MM.1S (cell line): ENCODE data around the gene BSG.

ENCODE experiments used
- DNase-seq: peaks from one replicate; pipeline ENCODE4 v3.0.0-alpha.2; 2015
- H2AFZ ChIP-seq: fragments of 300-600 bp; sonication (generic); 2 replicates; pipeline ENCODE4 v1.6.0; 2016; ENCODE audit warnings: antibody characterized with exemption, low read length
- H3F3A ChIP-seq: fragments of 300-600 bp; sonication (generic); 2 replicates; pipeline ENCODE4 v1.6.1; 2016; ENCODE audit warnings: mild to moderate bottlenecking, antibody characterized with exemption, low read length, moderate library complexity, mixed read lengths; ENCODE audit not compliant: insufficient read depth
- H3K27ac ChIP-seq: fragments of 300-600 bp; sonication (generic); 2 replicates; pipeline ENCODE4 v1.5.1; 2016; ENCODE audit warnings: mild to moderate bottlenecking, low read length
- H3K27me3 ChIP-seq: fragments of 300-600 bp; sonication (generic); replicated peaks from 2 replicates; pipeline ENCODE4 v1.6.0; 2016; ENCODE audit warnings: low read length; ENCODE audit not compliant: insufficient read depth
- H3K36me3 ChIP-seq: fragments of 300-600 bp; sonication (generic); replicated peaks from 2 replicates; pipeline ENCODE4 v1.6.1; 2016; ENCODE audit warnings: mild to moderate bottlenecking, low read length, mixed read lengths; ENCODE audit not compliant: insufficient read depth
- H3K4me1 ChIP-seq: fragments of 300-600 bp; sonication (generic); 2 replicates; pipeline ENCODE4 v1.6.1; 2016; ENCODE audit warnings: low read length, mixed read lengths
- H3K4me2 ChIP-seq: fragments of 300-600 bp; sonication (generic); 2 replicates; pipeline ENCODE4 v1.6.0; 2016; ENCODE audit warnings: low read depth, low read length
- H3K4me3 ChIP-seq: fragments of 300-600 bp; sonication (generic); 2 replicates; pipeline ENCODE4 v1.5.1; 2016; ENCODE audit warnings: low read length, mixed read lengths
- H3K79me2 ChIP-seq: fragments of 300-600 bp; sonication (generic); 2 replicates; pipeline ENCODE4 v1.6.1; 2016; ENCODE audit warnings: mixed run types, low read length, mixed read lengths
- H3K9ac ChIP-seq: fragments of 300-600 bp; sonication (generic); 2 replicates; pipeline ENCODE4 v1.6.1; 2016; ENCODE audit warnings: low read length, mixed read lengths
- H3K9me2 ChIP-seq: fragments of 300-600 bp; sonication (generic); replicated peaks from 2 replicates; pipeline ENCODE4 v1.6.1; 2016; ENCODE audit warnings: mild to moderate bottlenecking, low read length, mixed read lengths; ENCODE audit not compliant: insufficient read depth
- H3K9me3 ChIP-seq: fragments of 300-600 bp; sonication (generic); replicated peaks from 2 replicates; pipeline ENCODE4 v1.6.1; 2016; ENCODE audit warnings: mild to moderate bottlenecking, low read length, mixed read lengths; ENCODE audit not compliant: insufficient read depth
- H4K20me1 ChIP-seq: fragments of 300-600 bp; sonication (generic); 2 replicates; pipeline ENCODE4 v1.6.1; 2016; ENCODE audit warnings: mild to moderate bottlenecking, low read length, moderate library complexity, mixed read lengths; ENCODE audit not compliant: insufficient read depth
- EZH2 ChIP-seq: fragments of 300-600 bp; sonication (generic); optimal IDR thresholded peaks from 2 replicates; pipeline ENCODE3; 2017; ENCODE audit warnings: low read depth, mild to moderate bottlenecking, antibody characterized with exemption, low read length, mixed read lengths
- EZH2phosphoT487 ChIP-seq: fragments of 300-600 bp; sonication (generic); IDR thresholded peaks from 2 replicates; pipeline ENCODE4 v1.6.1; 2018; ENCODE audit warnings: antibody characterized with exemption, low read length
- TF ChIP-seq, protein P1 (sequence below): fragments of 300-600 bp; sonication (generic); IDR thresholded peaks from 2 replicates; pipeline ENCODE4 v1.5.1; 2016; ENCODE audit warnings: antibody characterized with exemption, low read length, mixed read lengths

BSG gene

GRCh38 chr19:555474-555808 lies 17.0 kb upstream of the BSG start:
- H3K9ac ChIP-seq, result no peak overlapping the region
- no peaks in the 10 kb centered on the region for H3K9me3 ChIP-seq
- no peak overlapping the region for H3K4me2 ChIP-seq
- H3K4me1 ChIP-seq, result no peaks in the 10 kb centered on the region
- H3F3A ChIP-seq, result no peaks in the 10 kb centered on the region
- no peaks in the 10 kb centered on the region for H3K9me2 ChIP-seq
- no peak for DNase-seq
- TF ChIP-seq EZH2 (no peak), EZH2phosphoT487 (no peak)
- TF ChIP-seq, protein P1, sequence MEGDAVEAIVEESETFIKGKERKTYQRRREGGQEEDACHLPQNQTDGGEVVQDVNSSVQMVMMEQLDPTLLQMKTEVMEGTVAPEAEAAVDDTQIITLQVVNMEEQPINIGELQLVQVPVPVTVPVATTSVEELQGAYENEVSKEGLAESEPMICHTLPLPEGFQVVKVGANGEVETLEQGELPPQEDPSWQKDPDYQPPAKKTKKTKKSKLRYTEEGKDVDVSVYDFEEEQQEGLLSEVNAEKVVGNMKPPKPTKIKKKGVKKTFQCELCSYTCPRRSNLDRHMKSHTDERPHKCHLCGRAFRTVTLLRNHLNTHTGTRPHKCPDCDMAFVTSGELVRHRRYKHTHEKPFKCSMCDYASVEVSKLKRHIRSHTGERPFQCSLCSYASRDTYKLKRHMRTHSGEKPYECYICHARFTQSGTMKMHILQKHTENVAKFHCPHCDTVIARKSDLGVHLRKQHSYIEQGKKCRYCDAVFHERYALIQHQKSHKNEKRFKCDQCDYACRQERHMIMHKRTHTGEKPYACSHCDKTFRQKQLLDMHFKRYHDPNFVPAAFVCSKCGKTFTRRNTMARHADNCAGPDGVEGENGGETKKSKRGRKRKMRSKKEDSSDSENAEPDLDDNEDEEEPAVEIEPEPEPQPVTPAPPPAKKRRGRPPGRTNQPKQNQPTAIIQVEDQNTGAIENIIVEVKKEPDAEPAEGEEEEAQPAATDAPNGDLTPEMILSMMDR, result no peak
- H3K79me2 ChIP-seq, result no peaks in the 10 kb centered on the region
- H3K36me3 ChIP-seq, result no peaks in the 10 kb centered on the region
- no peaks in the 10 kb centered on the region; the same call in 1 of the 2 replicates for H4K20me1 ChIP-seq
- H2AFZ ChIP-seq, result no peak overlapping the region
- no peak overlapping the region for H3K27ac ChIP-seq
- H3K4me3 ChIP-seq, result no peak overlapping the region
- H3K27me3 ChIP-seq, result peaks cover 67% of the 10 kb centered on the region

DNA sequence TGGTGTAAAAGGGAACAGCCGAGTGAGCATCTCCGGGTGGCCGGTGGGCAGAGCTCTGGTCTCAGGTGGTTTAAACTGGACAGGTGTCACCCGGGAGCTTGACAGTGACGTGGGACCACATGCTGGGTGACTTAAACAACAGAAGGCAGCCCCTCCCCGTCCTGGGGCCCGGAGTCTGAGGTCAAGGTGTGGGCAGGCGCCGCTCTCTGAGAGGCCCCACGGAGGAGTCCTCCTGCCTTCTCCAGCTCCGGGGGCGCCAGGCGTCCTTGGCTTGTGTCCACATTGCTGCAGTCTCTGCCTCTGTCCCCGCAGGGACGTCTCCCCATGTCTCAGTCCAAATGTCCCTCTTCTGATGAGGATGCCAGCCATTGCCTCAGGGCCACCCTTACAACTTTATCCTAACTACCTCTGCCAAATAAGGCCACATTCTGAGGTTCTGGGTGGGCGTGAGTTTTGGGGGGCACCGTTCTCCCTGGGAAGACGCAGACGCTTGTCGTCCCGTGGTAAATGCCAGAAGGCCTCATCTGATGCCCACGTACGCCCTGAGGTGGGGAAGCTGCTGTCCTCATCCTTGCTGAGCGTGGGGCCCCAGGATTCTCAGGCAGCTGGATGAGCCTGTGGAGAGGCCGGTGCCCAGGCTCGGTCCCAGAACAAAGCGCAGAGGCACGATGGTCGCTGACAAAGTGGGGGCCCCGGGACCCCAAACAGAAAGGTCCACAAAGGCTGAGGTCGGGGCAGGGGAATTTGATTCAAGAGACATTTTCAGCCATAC lies 15.6 kb upstream of the BSG start:
- no peak for DNase-seq

GRCh38 chr19:558770-559439 lies 13.5 kb upstream of the BSG start:
- no peak overlapping the region for H3K9ac ChIP-seq
- no peaks in the 10 kb centered on the region for H3K4me1 ChIP-seq

More for the DNA sequence above, 15.6 kb upstream of the BSG start:
- no peaks in the 10 kb centered on the region for H3K79me2 ChIP-seq
- no peaks in the 10 kb centered on the region for H3K9me3 ChIP-seq
- H3K36me3 ChIP-seq, result no peaks in the 10 kb centered on the region
- H3K9me2 ChIP-seq, result no peaks in the 10 kb centered on the region
- no peak overlapping the region for H3K4me3 ChIP-seq
- no peak for TF ChIP-seq EZH2
- TF ChIP-seq, protein P1, result no peak
- TF ChIP-seq EZH2phosphoT487, result no peak
- no peak overlapping the region for H3K27ac ChIP-seq
- no peaks in the 10 kb centered on the region; the same call in 1 of the 2 replicates for H4K20me1 ChIP-seq
- H3K27me3 ChIP-seq, result peaks cover 56% of the 10 kb centered on the region
- H3K4me1 ChIP-seq, result no peaks in the 10 kb centered on the region
- H3F3A ChIP-seq, result no peaks in the 10 kb centered on the region
- H2AFZ ChIP-seq, result no peak overlapping the region
- H3K4me2 ChIP-seq, result no peak overlapping the region
- no peak overlapping the region for H3K9ac ChIP-seq

More at GRCh38 chr19:558770-559439, 13.5 kb upstream of the BSG start:
- H2AFZ ChIP-seq, result no peak overlapping the region
- DNase-seq, result no peak
- no peak overlapping the region for H3K27ac ChIP-seq
- H3F3A ChIP-seq, result no peaks in the 10 kb centered on the region
- no peaks in the 10 kb centered on the region for H3K9me3 ChIP-seq
- H3K27me3 ChIP-seq, result peaks cover 39% of the 10 kb centered on the region
- H3K4me3 ChIP-seq, result no peak overlapping the region
- TF ChIP-seq, protein P1, result no peak
- TF ChIP-seq EZH2 (no peak), EZH2phosphoT487 (no peak)
- H3K9me2 ChIP-seq, result no peaks in the 10 kb centered on the region
- H3K79me2 ChIP-seq, result no peaks in the 10 kb centered on the region
- H3K36me3 ChIP-seq, result no peaks in the 10 kb centered on the region
- H4K20me1 ChIP-seq, result no peaks in the 10 kb centered on the region; the same call in 1 of the 2 replicates
- H3K4me2 ChIP-seq, result no peak overlapping the region
